Mammary epithelial cell (primary cell): ENCODE results near the gene TRMT61A.

Source experiments
- EZH2 ChIP-seq: IDR thresholded peaks from 2 replicates; pipeline ENCODE4 v1.6.1; 2012; ENCODE audit warnings: low read length, inconsistent platforms, borderline replicate concordance
- TF ChIP-seq, protein P1 (sequence below), 2 donors: IDR thresholded peaks in 1 of 2; conservative IDR thresholded peaks in 1 of 2; 2 replicates each; pipeline ENCODE4 v1.5.1; 2011 to 2012; ENCODE audit warnings: inconsistent platforms in 2 of 2, low read length in 2 of 2, mild to moderate bottlenecking in 2 of 2, control low read depth in 1 of 2, low read depth in 1 of 2; ENCODE audit not compliant: insufficient read depth in 1 of 2; ENCODE audit errors: extremely low read depth in 1 of 2

- TF ChIP-seq, protein P1, sequence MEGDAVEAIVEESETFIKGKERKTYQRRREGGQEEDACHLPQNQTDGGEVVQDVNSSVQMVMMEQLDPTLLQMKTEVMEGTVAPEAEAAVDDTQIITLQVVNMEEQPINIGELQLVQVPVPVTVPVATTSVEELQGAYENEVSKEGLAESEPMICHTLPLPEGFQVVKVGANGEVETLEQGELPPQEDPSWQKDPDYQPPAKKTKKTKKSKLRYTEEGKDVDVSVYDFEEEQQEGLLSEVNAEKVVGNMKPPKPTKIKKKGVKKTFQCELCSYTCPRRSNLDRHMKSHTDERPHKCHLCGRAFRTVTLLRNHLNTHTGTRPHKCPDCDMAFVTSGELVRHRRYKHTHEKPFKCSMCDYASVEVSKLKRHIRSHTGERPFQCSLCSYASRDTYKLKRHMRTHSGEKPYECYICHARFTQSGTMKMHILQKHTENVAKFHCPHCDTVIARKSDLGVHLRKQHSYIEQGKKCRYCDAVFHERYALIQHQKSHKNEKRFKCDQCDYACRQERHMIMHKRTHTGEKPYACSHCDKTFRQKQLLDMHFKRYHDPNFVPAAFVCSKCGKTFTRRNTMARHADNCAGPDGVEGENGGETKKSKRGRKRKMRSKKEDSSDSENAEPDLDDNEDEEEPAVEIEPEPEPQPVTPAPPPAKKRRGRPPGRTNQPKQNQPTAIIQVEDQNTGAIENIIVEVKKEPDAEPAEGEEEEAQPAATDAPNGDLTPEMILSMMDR (conservative IDR thresholded peaks at IDR 0.05 in 1 of 2, IDR thresholded peaks at IDR 0.05 in 1 of 2; ENCODE audit: extremely low read depth in 1 of 2, insufficient read depth in 1 of 2, low read depth in 1 of 2, low read length in 2 of 2) = no peak
- TF ChIP-seq EZH2 = no peak
Measured at GRCh38 chr14:103531421-103532215, 2.6 kb downstream of the TRMT61A start.
